ENCODE data around the gene MEI1. TPM values are rescaled to one million over a fixed set of nuclear protein-coding genes. Genes with fewer than 3 reads are reported as not detected.
A peak's percentile ranks its signal among the peaks of the same experiment; 100 is the strongest.

Gene MEI1
- total RNA-seq, 1 experiment from 2014 or later = 0.20 TPM

GRCh38 chr22:41777749-41778425 is 78.6 kb downstream of the MEI1 start:
- Mint-ChIP-seq H3K4me1 (peaks cover 8 to 10% of the 10 kb centered on the region in 2 experiments; a peak in 3 of 4 replicates), H3K4me3 (no peak overlapping the region), H3K27me3 (ENCODE audit: low read depth) (peaks cover 12% of the 10 kb centered on the region), H3K36me3 (ENCODE audit: insufficient read depth in 1 of 3, low read depth in 3 of 3) (no peaks in the 10 kb centered on the region), H3K27ac (peak overlapping the region in 1 of 3 experiments; percentile 23; a peak in 1 of 7 replicates), H3K9me3 (no peaks in the 10 kb centered on the region)
- Histone ChIP-seq H3K9me3 (ENCODE audit: control insufficient read depth, low read depth, low read length) (no peaks in the 10 kb centered on the region), H2BK12ac (ENCODE audit: insufficient read length, low read depth, low read length) (no peak overlapping the region), H3K18ac (ENCODE audit: insufficient read length, low read depth, low read length) (no peak overlapping the region), H2AK5ac (ENCODE audit: insufficient read length, low read length) (no peak overlapping the region), H3K4me2 (ENCODE audit: insufficient read depth, insufficient read length, low read length) (no peak overlapping the region), H3K14ac (ENCODE audit: insufficient read depth, low read length) (no peak overlapping the region), H2AFZ (ENCODE audit: low read length) (no peak overlapping the region), H3K27ac (ENCODE audit: insufficient read length, low read depth, low read length) (no peak overlapping the region), H2BK120ac (ENCODE audit: low read depth, low read length, poor library complexity, severe bottlenecking) (no peak overlapping the region), H3K23ac (ENCODE audit: insufficient read length, low read depth, low read length) (no peak overlapping the region), H4K8ac (replicated peaks; ENCODE audit: insufficient read length, low read depth, low read length) (no peak overlapping the region), H3K56ac (ENCODE audit: insufficient read length, low read depth, low read length) (no peak overlapping the region), H4K20me1 (ENCODE audit: control insufficient read depth, insufficient read depth, insufficient read length) (no peaks in the 10 kb centered on the region), H3T11ph (ENCODE audit: low read length) (no peak overlapping the region), H3K4me1 (ENCODE audit: insufficient read depth, low read length) (no peaks in the 10 kb centered on the region; the same call in 1 of the 2 replicates), H3K27me3 (ENCODE audit: insufficient read depth, low read length) (no peaks in the 10 kb centered on the region), H2BK20ac (ENCODE audit: low read depth, low read length, poor library complexity, severe bottlenecking) (no peak overlapping the region), H3K4ac (ENCODE audit: low read depth, low read length) (no peak overlapping the region), H4K5ac (ENCODE audit: insufficient read length, low read depth, low read length) (no peak overlapping the region), H3K79me1 (ENCODE audit: insufficient read depth, low read depth, low read length, poor library complexity, severe bottlenecking) (no peaks in the 10 kb centered on the region), H3K79me2 (ENCODE audit: insufficient read depth, low read length) (no peaks in the 10 kb centered on the region), H2BK15ac (ENCODE audit: low read depth, low read length) (no peak overlapping the region), H2BK5ac (ENCODE audit: insufficient read length, low read length) (no peak overlapping the region), H3K9ac (ENCODE audit: extremely low read depth, insufficient read length, low read length) (no peak overlapping the region), H3K23me2 (ENCODE audit: insufficient read length, low read depth, low read length, poor library complexity, severe bottlenecking) (no peaks in the 10 kb centered on the region), H4K91ac (ENCODE audit: insufficient read length, low read depth, low read length) (no peak overlapping the region)
- 100% methylated on average over 1 of the region's 2 CpGs for WGBS (ENCODE audit: extremely low coverage, insufficient read length, low lambda C conversion rate)
- DNase-seq = no peak
- TF ChIP-seq, protein P1, sequence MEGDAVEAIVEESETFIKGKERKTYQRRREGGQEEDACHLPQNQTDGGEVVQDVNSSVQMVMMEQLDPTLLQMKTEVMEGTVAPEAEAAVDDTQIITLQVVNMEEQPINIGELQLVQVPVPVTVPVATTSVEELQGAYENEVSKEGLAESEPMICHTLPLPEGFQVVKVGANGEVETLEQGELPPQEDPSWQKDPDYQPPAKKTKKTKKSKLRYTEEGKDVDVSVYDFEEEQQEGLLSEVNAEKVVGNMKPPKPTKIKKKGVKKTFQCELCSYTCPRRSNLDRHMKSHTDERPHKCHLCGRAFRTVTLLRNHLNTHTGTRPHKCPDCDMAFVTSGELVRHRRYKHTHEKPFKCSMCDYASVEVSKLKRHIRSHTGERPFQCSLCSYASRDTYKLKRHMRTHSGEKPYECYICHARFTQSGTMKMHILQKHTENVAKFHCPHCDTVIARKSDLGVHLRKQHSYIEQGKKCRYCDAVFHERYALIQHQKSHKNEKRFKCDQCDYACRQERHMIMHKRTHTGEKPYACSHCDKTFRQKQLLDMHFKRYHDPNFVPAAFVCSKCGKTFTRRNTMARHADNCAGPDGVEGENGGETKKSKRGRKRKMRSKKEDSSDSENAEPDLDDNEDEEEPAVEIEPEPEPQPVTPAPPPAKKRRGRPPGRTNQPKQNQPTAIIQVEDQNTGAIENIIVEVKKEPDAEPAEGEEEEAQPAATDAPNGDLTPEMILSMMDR (conservative IDR thresholded peaks at IDR 0.05) = no peak

All from H9 (cell line).